ENCODE data around the gene FOXC1.

The FOXC1 gene

GRCh38 chr6:1617466-1618310, 8.0 kb downstream of the FOXC1 start:
- Histone ChIP-seq H3K36me3 (ENCODE audit: control insufficient read depth in 2 of 2, insufficient read depth in 2 of 2, low read length in 2 of 2) (peaks cover 0 to 4% of the 10 kb centered on the region in 2 donors), H3K9me3 (ENCODE audit: control insufficient read depth in 2 of 2, low read length in 2 of 2) (no peaks in the 10 kb centered on the region), H3K27ac (ENCODE audit: low read depth in 2 of 2, low read length in 2 of 2) (no peak overlapping the region), H3K4me1 (ENCODE audit: control insufficient read depth in 2 of 2, insufficient read depth in 2 of 2, low read length in 2 of 2) (peaks cover 0 to 4% of the 10 kb centered on the region in 2 donors), H3K27me3 (ENCODE audit: control insufficient read depth in 2 of 2, insufficient read depth in 2 of 2, low read length in 2 of 2) (peaks cover 26 to 33% of the 10 kb centered on the region in 2 donors), H3K9ac (ENCODE audit: low read depth in 1 of 2, low read length in 2 of 2) (no peak overlapping the region), H3K4me3 (ENCODE audit: low read length in 2 of 2) (no peak overlapping the region)

- H3K4me3 ChIP-seq (ENCODE audit: low read length in 2 of 2), result no peak overlapping the region
These were observed 8.8 kb downstream of the FOXC1 start for GRCh38 chr6:1618311-1619097.

GRCh38 chr6:1619098-1619672, 9.5 kb downstream of the FOXC1 start:
- Histone ChIP-seq H3K36me3 (ENCODE audit: control insufficient read depth in 2 of 2, insufficient read depth in 2 of 2, low read length in 2 of 2) (peaks cover 6 to 8% of the 10 kb centered on the region in 2 donors), H3K9me3 (ENCODE audit: control insufficient read depth in 2 of 2, low read length in 2 of 2) (no peaks in the 10 kb centered on the region), H3K4me1 (ENCODE audit: control insufficient read depth in 2 of 2, insufficient read depth in 2 of 2, low read length in 2 of 2) (peaks cover 0 to 2% of the 10 kb centered on the region in 2 donors), H3K27me3 (ENCODE audit: control insufficient read depth in 2 of 2, insufficient read depth in 2 of 2, low read length in 2 of 2) (peaks cover 15 to 18% of the 10 kb centered on the region in 2 donors), H3K9ac (ENCODE audit: low read depth in 1 of 2, low read length in 2 of 2) (no peak overlapping the region), H3K4me3 (ENCODE audit: low read length in 2 of 2) (no peak overlapping the region), H3K27ac (ENCODE audit: low read depth in 2 of 2, low read length in 2 of 2) (no peak overlapping the region)

More at GRCh38 chr6:1618311-1619097, 8.8 kb downstream of the FOXC1 start:
- Histone ChIP-seq H3K27me3 (ENCODE audit: control insufficient read depth in 2 of 2, insufficient read depth in 2 of 2, low read length in 2 of 2) (peaks cover 19 to 24% of the 10 kb centered on the region in 2 donors), H3K9ac (ENCODE audit: low read depth in 1 of 2, low read length in 2 of 2) (no peak overlapping the region), H3K4me1 (ENCODE audit: control insufficient read depth in 2 of 2, insufficient read depth in 2 of 2, low read length in 2 of 2) (peaks cover 0 to 4% of the 10 kb centered on the region in 2 donors), H3K27ac (ENCODE audit: low read depth in 2 of 2, low read length in 2 of 2) (no peak overlapping the region), H3K36me3 (ENCODE audit: control insufficient read depth in 2 of 2, insufficient read depth in 2 of 2, low read length in 2 of 2) (peaks cover 3 to 8% of the 10 kb centered on the region in 2 donors), H3K9me3 (ENCODE audit: control insufficient read depth in 2 of 2, low read length in 2 of 2) (no peaks in the 10 kb centered on the region)

- Histone ChIP-seq H3K9ac (ENCODE audit: low read depth in 1 of 2, low read length in 2 of 2) (no peak overlapping the region), H3K27ac (ENCODE audit: low read depth in 2 of 2, low read length in 2 of 2) (no peak overlapping the region), H3K4me3 (ENCODE audit: low read length in 2 of 2) (no peak overlapping the region), H3K9me3 (ENCODE audit: control insufficient read depth in 2 of 2, low read length in 2 of 2) (no peaks in the 10 kb centered on the region), H3K27me3 (ENCODE audit: control insufficient read depth in 2 of 2, insufficient read depth in 2 of 2, low read length in 2 of 2) (peaks cover 11 to 15% of the 10 kb centered on the region in 2 donors), H3K36me3 (ENCODE audit: control insufficient read depth in 2 of 2, insufficient read depth in 2 of 2, low read length in 2 of 2) (peaks cover 6 to 8% of the 10 kb centered on the region in 2 donors), H3K4me1 (ENCODE audit: control insufficient read depth in 2 of 2, insufficient read depth in 2 of 2, low read length in 2 of 2) (peaks cover 0 to 2% of the 10 kb centered on the region in 2 donors)
These were observed 10.2 kb downstream of the FOXC1 start for GRCh38 chr6:1619673-1620503.

GRCh38 chr6:1620504-1621069, 10.9 kb downstream of the FOXC1 start:
- H3K36me3 ChIP-seq (ENCODE audit: control insufficient read depth in 2 of 2, insufficient read depth in 2 of 2, low read length in 2 of 2), result peaks cover 6 to 8% of the 10 kb centered on the region in 2 donors
- no peaks in the 10 kb centered on the region for H3K9me3 ChIP-seq (ENCODE audit: control insufficient read depth in 2 of 2, low read length in 2 of 2)
- no peak overlapping the region for H3K9ac ChIP-seq (ENCODE audit: low read depth in 1 of 2, low read length in 2 of 2)
- H3K27ac ChIP-seq (ENCODE audit: low read depth in 2 of 2, low read length in 2 of 2), result no peak overlapping the region
- H3K4me3 ChIP-seq (ENCODE audit: low read length in 2 of 2), result no peak overlapping the region
- peaks cover 2 to 4% of the 10 kb centered on the region in 2 donors for H3K4me1 ChIP-seq (ENCODE audit: control insufficient read depth in 2 of 2, insufficient read depth in 2 of 2, low read length in 2 of 2)
- peaks cover 4 to 13% of the 10 kb centered on the region in 2 donors for H3K27me3 ChIP-seq (ENCODE audit: control insufficient read depth in 2 of 2, insufficient read depth in 2 of 2, low read length in 2 of 2)

- Histone ChIP-seq H3K27ac (ENCODE audit: low read depth in 2 of 2, low read length in 2 of 2) (no peak overlapping the region), H3K9me3 (ENCODE audit: control insufficient read depth in 2 of 2, low read length in 2 of 2) (no peaks in the 10 kb centered on the region), H3K36me3 (ENCODE audit: control insufficient read depth in 2 of 2, insufficient read depth in 2 of 2, low read length in 2 of 2) (peaks cover 6 to 8% of the 10 kb centered on the region in 2 donors), H3K9ac (ENCODE audit: low read depth in 1 of 2, low read length in 2 of 2) (no peak overlapping the region), H3K27me3 (ENCODE audit: control insufficient read depth in 2 of 2, insufficient read depth in 2 of 2, low read length in 2 of 2) (peaks cover 3 to 17% of the 10 kb centered on the region in 2 donors), H3K4me3 (ENCODE audit: low read length in 2 of 2) (no peak overlapping the region), H3K4me1 (ENCODE audit: control insufficient read depth in 2 of 2, insufficient read depth in 2 of 2, low read length in 2 of 2) (peaks cover 2 to 4% of the 10 kb centered on the region in 2 donors)
These were observed 11.5 kb downstream of the FOXC1 start for GRCh38 chr6:1621070-1621701.

- H3K27ac ChIP-seq (ENCODE audit: low read depth in 2 of 2, low read length in 2 of 2), result no peak overlapping the region
- no peak overlapping the region for H3K4me3 ChIP-seq (ENCODE audit: low read length in 2 of 2)
- H3K9me3 ChIP-seq (ENCODE audit: control insufficient read depth in 2 of 2, low read length in 2 of 2), result no peaks in the 10 kb centered on the region
- peaks cover 2 to 4% of the 10 kb centered on the region in 2 donors for H3K4me1 ChIP-seq (ENCODE audit: control insufficient read depth in 2 of 2, insufficient read depth in 2 of 2, low read length in 2 of 2)
- H3K36me3 ChIP-seq (ENCODE audit: control insufficient read depth in 2 of 2, insufficient read depth in 2 of 2, low read length in 2 of 2), result peaks cover 6 to 8% of the 10 kb centered on the region in 2 donors
- H3K9ac ChIP-seq (ENCODE audit: low read depth in 1 of 2, low read length in 2 of 2), result no peak overlapping the region
- peaks cover 4 to 24% of the 10 kb centered on the region in 2 donors for H3K27me3 ChIP-seq (ENCODE audit: control insufficient read depth in 2 of 2, insufficient read depth in 2 of 2, low read length in 2 of 2)
These were observed 12.6 kb downstream of the FOXC1 start for GRCh38 chr6:1622220-1622850.

GRCh38 chr6:1622851-1623768, 13.4 kb downstream of the FOXC1 start:
- peaks cover 2 to 4% of the 10 kb centered on the region in 2 donors for H3K4me1 ChIP-seq (ENCODE audit: control insufficient read depth in 2 of 2, insufficient read depth in 2 of 2, low read length in 2 of 2)
- no peak overlapping the region for H3K9ac ChIP-seq (ENCODE audit: low read depth in 1 of 2, low read length in 2 of 2)
- H3K9me3 ChIP-seq (ENCODE audit: control insufficient read depth in 2 of 2, low read length in 2 of 2), result no peaks in the 10 kb centered on the region
- H3K27ac ChIP-seq (ENCODE audit: low read depth in 2 of 2, low read length in 2 of 2), result no peak overlapping the region
- no peak overlapping the region for H3K4me3 ChIP-seq (ENCODE audit: low read length in 2 of 2)
- H3K27me3 ChIP-seq (ENCODE audit: control insufficient read depth in 2 of 2, insufficient read depth in 2 of 2, low read length in 2 of 2), result peaks cover 6 to 24% of the 10 kb centered on the region in 2 donors
- peaks cover 6 to 8% of the 10 kb centered on the region in 2 donors for H3K36me3 ChIP-seq (ENCODE audit: control insufficient read depth in 2 of 2, insufficient read depth in 2 of 2, low read length in 2 of 2)
